Spleen (tissue), 11 donors: ENCODE measurements around the gene ARSB. TPM values are rescaled to one million over a fixed set of nuclear protein-coding genes. Genes with fewer than 3 reads are reported as not detected.

Source experiments
- DNase-seq: peaks from one replicate; pipeline ENCODE4 v3.0.0-alpha.2; 2020
- H3K27ac ChIP-seq, 8 donors: fragments of 200-600 bp; sonication (generic) in 7 of 8; 1 replicate in 4 of 8; 2 replicates in 4 of 8; pipeline versions ENCODE4 v1.5.0 to v1.8.0; 2016 to 2021; ENCODE audit warnings: inconsistent platforms in 4 of 8, mild to moderate bottlenecking in 4 of 8, moderate library complexity in 1 of 8
- H3K27me3 ChIP-seq, 7 donors: fragments of 200-600 bp; sonication (generic) in 6 of 7; replicated peaks in 1 of 7; 1 replicate in 4 of 7; 2 replicates in 3 of 7; pipeline versions ENCODE4 v1.5.0 to v1.8.0; 2016 to 2021; ENCODE audit warnings: inconsistent platforms in 3 of 7, mild to moderate bottlenecking in 1 of 7
- H3K36me3 ChIP-seq, 6 donors: fragments of 200-600 bp; sonication (generic) in 5 of 6; 1 replicate in 4 of 6; 2 replicates in 2 of 6; pipeline versions ENCODE4 v1.5.0 to v1.8.0; 2016 to 2021; ENCODE audit warnings: inconsistent platforms in 2 of 6
- H3K4me1 ChIP-seq, 6 donors: fragments of 200-600 bp; sonication (generic) in 5 of 6; 1 replicate in 3 of 6; 2 replicates in 3 of 6; pipeline versions ENCODE4 v1.5.0 to v1.8.0; 2016 to 2021; ENCODE audit warnings: inconsistent platforms in 3 of 6
- H3K4me3 ChIP-seq, 8 donors: fragments of 200-600 bp; sonication (generic) in 7 of 8; 1 replicate in 4 of 8; 2 replicates in 4 of 8; pipeline versions ENCODE4 v1.5.0 to v1.8.0; 2016 to 2021; ENCODE audit warnings: inconsistent platforms in 4 of 8, mild to moderate bottlenecking in 4 of 8, moderate library complexity in 2 of 8
- H3K9me3 ChIP-seq, 8 donors: fragments of 200-600 bp; sonication (generic) in 7 of 8; 1 replicate in 4 of 8; 2 replicates in 4 of 8; pipeline versions ENCODE4 v1.5.0 to v1.8.0; 2016 to 2021; ENCODE audit warnings: inconsistent platforms in 4 of 8
- CTCF ChIP-seq, 11 experiments: fragments of 200-600 bp in 7 of 11; fragments of 450-650 bp in 4 of 11; sonication (generic) in 4 of 11; IDR thresholded peaks in 8 of 11; conservative IDR thresholded peaks in 3 of 11; 1 replicate in 7 of 11; 2 replicates in 4 of 11; pipeline versions ENCODE4 v1.4.0 to v1.8.0; 2016 to 2021; ENCODE audit warnings: antibody characterized with exemption in 11 of 11, inconsistent platforms in 4 of 11, mild to moderate bottlenecking in 1 of 11
- POLR2A ChIP-seq, 3 donors: fragments of 450-650 bp; IDR thresholded peaks; one replicate each; pipeline ENCODE4 v1.5.1; 2017; ENCODE audit warnings: antibody characterized with exemption in 3 of 3, mild to moderate bottlenecking in 1 of 3
- POLR2AphosphoS5 ChIP-seq, 3 donors: sonication (generic); formaldehyde crosslinking; IDR thresholded peaks; one replicate each; pipeline ENCODE4 v1.5.1; 2017; ENCODE audit warnings: antibody characterized with exemption in 3 of 3
- WGBS, 5 donors: extraction: QIAGEN DNeasy Blood & Tissue Kit in 3 of 5; methylation state at CpG; one replicate each; pipeline versions ENCODE4 v1.1.5 to v1.1.7; 2013 to 2018; 5-methylcytosine and 5-hydroxymethylcytosine counted together
- intact Hi-C: fragments of 100-400 bp; cut with DNase I; formaldehyde crosslinking; loops from one replicate; pipeline ENCODE4 v1.15.0; 2023; ENCODE audit warnings: low total_unique reads
- polyA plus RNA-seq, 3 donors: library from polyadenylated mRNA; stranded (reverse); fragments of 200-250 nt; gene quantifications; one replicate each; pipeline ENCODE4 v1.2.1, GENCODE V29; 2013
- total RNA-seq, 7 donors: library from RNA; depleted of rRNA in 3 of 7; stranded (reverse); fragments of >200 nt in 3 of 7; fragmentation: NEBNext Ultra II Directional in 4 of 7; extraction: Animal tissue kit (Norgen Biotek cat#: 25700) in 4 of 7; gene quantifications; one replicate each; pipeline versions ENCODE4 v1.1.0 to v1.2.1, GENCODE V29; 2016 to 2021
- donor health status: healthy with polysubstance abuse.
- donor health status: DM: no; HTN: no; CAD: no; lungs with moderate emphysema.
- donor health status: DM: no; HTN: no; CAD: no.
- donor health status: Bipolar disorder and iron deficiency.
- donor health status: healthy.
- donor health status: DM: no; HTN: no; CAD: no.
- donor health status: DM: yes; HTN: yes; CAD: no.

ARSB gene
- total and polyA plus RNA-seq, 10 donors: 1.1 to 18.5 (median 11.1) TPM

GRCh38 chr5:78794693-78795215 is 190.4 kb downstream of the ARSB start:
- intact Hi-C loops: no loop called here
- WGBS, 5 donors: 79 to 93% (median 92%) methylated on average over 1 of the region's 1 CpG
- TF ChIP-seq CTCF (IDR thresholded peaks at IDR 0.05 in 8 of 11, conservative IDR thresholded peaks at IDR 0.05 in 3 of 11) (no peak), POLR2AphosphoS5 (IDR thresholded peaks at IDR 0.05) (no peak), POLR2A (IDR thresholded peaks at IDR 0.05) (no peak)
- Histone ChIP-seq H3K4me1 (peaks cover 0 to 21% (median 0%) of the 10 kb centered on the region in 6 donors), H3K27me3 (no peaks in the 10 kb centered on the region), H3K9me3 (no peaks in the 10 kb centered on the region), H3K36me3 (no peaks in the 10 kb centered on the region), H3K4me3 (no peak overlapping the region), H3K27ac (no peak overlapping the region)
- no peak for DNase-seq

- H3K36me3 ChIP-seq: no peaks in the 10 kb centered on the region
- peaks cover 0 to 21% (median 0%) of the 10 kb centered on the region in 6 donors for H3K4me1 ChIP-seq
- no peaks in the 10 kb centered on the region for H3K27me3 ChIP-seq
- DNase-seq: no peak
- intact Hi-C loops: no loop called here
- no peak overlapping the region for H3K27ac ChIP-seq
- no peaks in the 10 kb centered on the region for H3K9me3 ChIP-seq
- WGBS, 5 donors: 87 to 94% (median 90%) methylated on average over 7 of the region's 7 CpGs
- H3K4me3 ChIP-seq: no peak overlapping the region
- no peak for TF ChIP-seq CTCF (IDR thresholded peaks at IDR 0.05 in 8 of 11, conservative IDR thresholded peaks at IDR 0.05 in 3 of 11)
- no peak for TF ChIP-seq POLR2AphosphoS5 (IDR thresholded peaks at IDR 0.05)
- TF ChIP-seq POLR2A (IDR thresholded peaks at IDR 0.05): no peak
Measured at GRCh38 chr5:78793907-78794662, 191.0 kb downstream of the ARSB start.

- H3K4me3 ChIP-seq: no peak overlapping the region
- no peaks in the 10 kb centered on the region for H3K36me3 ChIP-seq
- H3K9me3 ChIP-seq: no peaks in the 10 kb centered on the region
- H3K27me3 ChIP-seq: no peaks in the 10 kb centered on the region
- DNase-seq: no peak
- TF ChIP-seq CTCF (IDR thresholded peaks at IDR 0.05 in 8 of 11, conservative IDR thresholded peaks at IDR 0.05 in 3 of 11) (no peak), POLR2A (IDR thresholded peaks at IDR 0.05) (no peak), POLR2AphosphoS5 (IDR thresholded peaks at IDR 0.05) (no peak)
- peak overlapping the region in 4 of 8 donors; percentile 12 to 35 (median 22) for H3K27ac ChIP-seq
- WGBS, 5 donors: 34 to 50% (median 37%) methylated on average over 10 of the region's 10 CpGs
- intact Hi-C loops: no loop called here
- peaks cover 0 to 21% (median 0%) of the 10 kb centered on the region in 6 donors for H3K4me1 ChIP-seq
Measured at GRCh38 chr5:78792345-78793055, 192.6 kb downstream of the ARSB start.
